GM23338 (cell line): Measurements from ENCODE around the gene KCNK5. TPM values are rescaled to one million over a fixed set of nuclear protein-coding genes. Genes with fewer than 3 reads are reported as not detected.

Experiments used
- ATAC-seq: fragments of 200-7000 bp; cut with Tn5 transposase; 3 replicates; pipeline ENCODE4 v1.9.1; 2020
- DNase-seq: peaks from one replicate; pipeline ENCODE4 v3.0.0-alpha.2; 2015; ENCODE audit warnings: low spot score
- H2AFZ ChIP-seq: fragments of 200-600 bp; sonication (generic); 2 replicates; pipeline ENCODE4 v1.8.0; 2016; ENCODE audit warnings: antibody characterized with exemption, mild to moderate bottlenecking, moderate library complexity
- H3F3A ChIP-seq: fragments of 200-600 bp; sonication (generic); replicated peaks from 2 replicates; pipeline ENCODE4 v1.8.0; 2017; ENCODE audit warnings: antibody characterized with exemption, mixed run types, low read depth
- H3K27ac ChIP-seq: fragments of 200-600 bp; sonication (generic); 2 replicates; pipeline ENCODE4 v1.6.1; 2016; ENCODE audit warnings: low read depth
- H3K27me3 ChIP-seq: fragments of 200-600 bp; sonication (generic); 2 replicates; pipeline ENCODE4 v1.8.0; 2016; ENCODE audit warnings: mild to moderate bottlenecking, mixed run types, moderate library complexity; ENCODE audit not compliant: insufficient read depth
- H3K36me3 ChIP-seq: fragments of 200-600 bp; sonication (generic); 2 replicates; pipeline ENCODE4 v1.8.0; 2016; ENCODE audit warnings: mild to moderate bottlenecking; ENCODE audit not compliant: insufficient read depth
- H3K4me1 ChIP-seq: fragments of 200-600 bp; sonication (generic); 2 replicates; pipeline ENCODE4 v1.8.0; 2016; ENCODE audit warnings: mild to moderate bottlenecking, moderate library complexity; ENCODE audit not compliant: insufficient read depth
- H3K4me2 ChIP-seq: fragments of 200-600 bp; sonication (generic); 2 replicates; pipeline ENCODE4 v1.7.1; 2017; ENCODE audit warnings: mixed run types
- H3K4me3 ChIP-seq: fragments of 200-600 bp; sonication (generic); 2 replicates; pipeline ENCODE4 v1.6.1; 2016; ENCODE audit warnings: mixed run types
- H3K79me2 ChIP-seq: fragments of 200-600 bp; sonication (generic); replicated peaks from 2 replicates; pipeline ENCODE4 v1.8.0; 2017; ENCODE audit warnings: mild to moderate bottlenecking; ENCODE audit not compliant: insufficient read depth
- H3K9me2 ChIP-seq: fragments of 200-600 bp; sonication (generic); 2 replicates; pipeline ENCODE4 v1.8.0; 2017; ENCODE audit not compliant: insufficient read depth
- H4K20me1 ChIP-seq: fragments of 200-600 bp; sonication (generic); replicated peaks from 2 replicates; pipeline ENCODE4 v1.8.0; 2017; ENCODE audit warnings: mild to moderate bottlenecking; ENCODE audit not compliant: insufficient read depth
- H3K27ac Mint-ChIP-seq: 2 replicates; pipeline ENCODE4 v1.8.0; 2020; ENCODE audit warnings: inconsistent platforms, mild to moderate bottlenecking, moderate library complexity, mixed read lengths
- H3K27me3 Mint-ChIP-seq: 3 replicates; pipeline ENCODE4 v1.8.0; 2022; ENCODE audit warnings: low read depth, mild to moderate bottlenecking, moderate library complexity, mixed read lengths, inconsistent platforms; ENCODE audit not compliant: insufficient read depth, poor library complexity
- H3K36me3 Mint-ChIP-seq: 3 replicates; pipeline ENCODE4 v1.8.0; 2021; ENCODE audit warnings: low read depth, mild to moderate bottlenecking, inconsistent platforms, moderate library complexity, mixed read lengths
- H3K4me1 Mint-ChIP-seq: 3 replicates; pipeline ENCODE4 v1.8.0; 2020; ENCODE audit warnings: mild to moderate bottlenecking, inconsistent platforms, mixed read lengths
- H3K4me3 Mint-ChIP-seq: 3 replicates; pipeline ENCODE4 v1.8.0; 2021; ENCODE audit warnings: moderate library complexity, mild to moderate bottlenecking, inconsistent platforms, mixed read lengths
- H3K9me3 Mint-ChIP-seq: 3 replicates; pipeline ENCODE4 v1.8.0; 2020; ENCODE audit warnings: moderate library complexity, mild to moderate bottlenecking, inconsistent platforms, mixed read lengths
- CREB1 ChIP-seq: fragments of 250-450 bp; sonication (Bioruptor Pico); IDR thresholded peaks from 2 replicates; pipeline ENCODE4 v1.5.0; 2020; ENCODE audit warnings: low read depth, mild to moderate bottlenecking, moderate library complexity
- CTCF ChIP-seq, 2 experiments: fragments of 200-600 bp in 1 of 2; sonication (generic) in 1 of 2; conservative IDR thresholded peaks; 2 replicates each; pipeline versions ENCODE4 v1.5.1 to v1.6.1; 2016 to 2017; ENCODE audit warnings: antibody characterized with exemption in 2 of 2, low read depth in 2 of 2, mild to moderate bottlenecking in 2 of 2, moderate library complexity in 1 of 2
- ETS1 ChIP-seq: IDR thresholded peaks from 2 replicates; pipeline ENCODE4 v1.6.1; 2016; ENCODE audit warnings: antibody characterized with exemption
- EZH2 ChIP-seq: fragments of 200-600 bp; sonication (generic); IDR thresholded peaks from one replicate; pipeline ENCODE4 v1.8.0; 2017; ENCODE audit warnings: antibody characterized with exemption, mild to moderate bottlenecking, low read depth; ENCODE audit not compliant: unreplicated experiment
- EZH2phosphoT487 ChIP-seq: fragments of 200-600 bp; sonication (generic); IDR thresholded peaks from one replicate; pipeline ENCODE4 v1.8.1; 2018; ENCODE audit warnings: antibody characterized with exemption; ENCODE audit not compliant: unreplicated experiment
- JUNB ChIP-seq: IDR thresholded peaks from one replicate; pipeline ENCODE4 v1.6.1; 2016; ENCODE audit warnings: antibody characterized with exemption; ENCODE audit not compliant: unreplicated experiment
- NANOG ChIP-seq: IDR thresholded peaks from 2 replicates; pipeline ENCODE4 v1.6.1; 2016; ENCODE audit warnings: antibody characterized with exemption, borderline replicate concordance
- POLR2AphosphoS5 ChIP-seq: IDR thresholded peaks from 2 replicates; pipeline ENCODE4 v1.6.1; 2016; ENCODE audit warnings: antibody characterized with exemption, low read depth
- REST ChIP-seq: IDR thresholded peaks from one replicate; pipeline ENCODE4 v1.6.1; 2018; ENCODE audit warnings: antibody characterized with exemption; ENCODE audit not compliant: unreplicated experiment
- STAT1 ChIP-seq: IDR thresholded peaks from one replicate; pipeline ENCODE4 v1.6.1; 2016; ENCODE audit warnings: antibody characterized with exemption; ENCODE audit not compliant: unreplicated experiment
- ZNF114 ChIP-seq: fragments of 250-450 bp; sonication (Bioruptor Pico); IDR thresholded peaks from 2 replicates; pipeline ENCODE4 v1.5.0; 2020; ENCODE audit warnings: mild to moderate bottlenecking, moderate library complexity
- ZNF331 ChIP-seq: fragments of 250-450 bp; sonication (Bioruptor Pico); IDR thresholded peaks from 2 replicates; pipeline ENCODE4 v1.5.0; 2020; ENCODE audit warnings: low read depth, mild to moderate bottlenecking, moderate library complexity
- polyA plus RNA-seq: library from polyadenylated mRNA; unstranded; fragments of >200 nt; fragmentation: Nextera tagmentation; extraction: Ambion mirVana; gene quantifications from 2 replicates; pipeline ENCODE4 v1.2.1, GENCODE V29; 2016
- total RNA-seq: library from RNA; depleted of rRNA; stranded (reverse); fragments of >200 nt; shearing (Covaris generic); gene quantifications from 2 replicates; pipeline ENCODE4 v1.2.3, GENCODE V29; 2014

The KCNK5 gene
- total and polyA plus RNA-seq, 2 experiments from 2014 or later: 9.5 to 57.4 TPM

- no peak for DNase-seq
- Histone ChIP-seq H3K36me3 (no peaks in the 10 kb centered on the region), H3K9me2 (0 out of 2 replicates have a peak, but pooled peaks cover 3% of the 10 kb centered on the region), H3F3A (no peaks in the 10 kb centered on the region), H3K4me1 (peaks cover under 1% of the 10 kb centered on the region; the same call in 1 of the 2 replicates), H3K79me2 (no peaks in the 10 kb centered on the region), H3K4me3 (no peak overlapping the region), H3K4me2 (no peak overlapping the region), H3K27me3 (no peaks in the 10 kb centered on the region), H4K20me1 (no peaks in the 10 kb centered on the region), H2AFZ (peak overlapping the region; percentile 56; the same call in 1 of the 2 replicates), H3K27ac (no peak overlapping the region)
- Mint-ChIP-seq H3K4me1 (peaks cover 9% of the 10 kb centered on the region), H3K27ac (no peak overlapping the region), H3K36me3 (peaks cover 7% of the 10 kb centered on the region; the same call in 2 of the 3 replicates), H3K9me3 (peaks cover 19% of the 10 kb centered on the region), H3K4me3 (no peak overlapping the region), H3K27me3 (peaks cover 4% of the 10 kb centered on the region)
- ATAC-seq: no peak
- TF ChIP-seq CREB1 (CRISPR knock-in tag): no peak
- no peak for TF ChIP-seq STAT1
- TF ChIP-seq EZH2phosphoT487: no peak
- TF ChIP-seq CTCF (conservative IDR thresholded peaks at IDR 0.05; ENCODE audit: low read depth in 2 of 2): no peak
- TF ChIP-seq ZNF114 (CRISPR knock-in tag): no peak
- TF ChIP-seq NANOG: no peak
- no peak for TF ChIP-seq ZNF331
- no peak for TF ChIP-seq REST
Observed at GRCh38 chr6:39251406-39251805, 22.1 kb upstream of the KCNK5 start.

- Mint-ChIP-seq H3K4me1 (peaks cover 6% of the 10 kb centered on the region; the same call in 1 of the 3 replicates), H3K27ac (no peak overlapping the region), H3K36me3 (peaks cover 7% of the 10 kb centered on the region; the same call in 2 of the 3 replicates), H3K27me3 (peaks cover 4% of the 10 kb centered on the region), H3K4me3 (no peak overlapping the region), H3K9me3 (peaks cover 15% of the 10 kb centered on the region)
- Histone ChIP-seq H3K4me3 (no peak overlapping the region), H4K20me1 (no peaks in the 10 kb centered on the region), H3K79me2 (no peaks in the 10 kb centered on the region), H3K27ac (no peak overlapping the region), H3F3A (no peaks in the 10 kb centered on the region), H3K27me3 (no peaks in the 10 kb centered on the region), H3K4me1 (no peaks in the 10 kb centered on the region), H3K4me2 (no peak overlapping the region), H3K36me3 (no peaks in the 10 kb centered on the region), H3K9me2 (0 out of 2 replicates have a peak, but pooled peaks cover 3% of the 10 kb centered on the region), H2AFZ (no peak overlapping the region)
- DNase-seq: no peak
- no peak for ATAC-seq
- no peak for TF ChIP-seq ZNF114 (CRISPR knock-in tag)
- TF ChIP-seq NANOG: no peak
- no peak for TF ChIP-seq CREB1 (CRISPR knock-in tag)
- TF ChIP-seq POLR2AphosphoS5: no peak
- TF ChIP-seq STAT1: no peak
- TF ChIP-seq ZNF331: no peak
- TF ChIP-seq ETS1: no peak
- TF ChIP-seq REST: no peak
- TF ChIP-seq EZH2: no peak
- TF ChIP-seq EZH2phosphoT487: no peak
- no peak for TF ChIP-seq JUNB
Observed at GRCh38 chr6:39250507-39250906, 21.2 kb upstream of the KCNK5 start.
